Endodermal cell (in vitro differentiated cells): ENCODE data around the gene MRS2. TPM values are rescaled to one million over a fixed set of nuclear protein-coding genes. Genes with fewer than 3 reads are reported as not detected.

Experiments used
- DNase-seq: peaks from one replicate; pipeline ENCODE4 v3.0.0-alpha.2; 2017
- H3K27ac ChIP-seq: 2 replicates; pipeline ENCODE4 v1.5.1; 2013; ENCODE audit warnings: mild to moderate bottlenecking, low read depth, low read length, moderate library complexity
- H3K27me3 ChIP-seq: 2 replicates; pipeline ENCODE4 v1.6.1; 2013; ENCODE audit warnings: mild to moderate bottlenecking, low read length, moderate library complexity; ENCODE audit not compliant: insufficient read depth, control insufficient read depth, poor library complexity, severe bottlenecking
- H3K36me3 ChIP-seq: 2 replicates; pipeline ENCODE4 v1.7.0; 2013; ENCODE audit warnings: mild to moderate bottlenecking, low read length, moderate library complexity; ENCODE audit not compliant: control insufficient read depth, insufficient read depth
- H3K4me1 ChIP-seq: one replicate; pipeline ENCODE4 v1.7.0; 2013; ENCODE audit warnings: low read length; ENCODE audit not compliant: control insufficient read depth, insufficient read depth
- H3K4me3 ChIP-seq: 2 replicates; pipeline ENCODE4 v1.5.1; 2013; ENCODE audit warnings: mild to moderate bottlenecking, low read length, moderate library complexity
- H3K9ac ChIP-seq: 2 replicates; pipeline ENCODE4 v1.6.1; 2013; ENCODE audit warnings: mild to moderate bottlenecking, low read length, moderate library complexity; ENCODE audit not compliant: poor library complexity, severe bottlenecking; ENCODE audit errors: extremely low read depth
- H3K9me3 ChIP-seq: 2 replicates; pipeline ENCODE4 v1.6.1; 2013; ENCODE audit warnings: mild to moderate bottlenecking, low read length, moderate library complexity; ENCODE audit not compliant: control insufficient read depth
- H3K27ac Mint-ChIP-seq: 2 replicates; pipeline ENCODE4 v1.8.0; 2020; ENCODE audit warnings: mixed read lengths
- H3K27me3 Mint-ChIP-seq: 2 replicates; pipeline ENCODE4 v1.8.0; 2021; ENCODE audit warnings: mild to moderate bottlenecking, mixed read lengths; ENCODE audit not compliant: insufficient read depth
- H3K36me3 Mint-ChIP-seq: 2 replicates; pipeline ENCODE4 v1.8.0; 2020; ENCODE audit warnings: low read depth, mixed read lengths
- H3K4me1 Mint-ChIP-seq: 2 replicates; pipeline ENCODE4 v1.8.0; 2020; ENCODE audit warnings: mixed read lengths
- H3K4me3 Mint-ChIP-seq: 2 replicates; pipeline ENCODE4 v1.8.0; 2020; ENCODE audit warnings: mild to moderate bottlenecking, moderate library complexity, mixed read lengths
- H3K9me3 Mint-ChIP-seq: 2 replicates; pipeline ENCODE4 v1.8.0; 2020; ENCODE audit warnings: mild to moderate bottlenecking, mixed read lengths
- CTCF ChIP-seq: fragments of 200-600 bp; sonication (generic); conservative IDR thresholded peaks from 2 replicates; pipeline ENCODE4 v1.5.0; 2021; ENCODE audit warnings: antibody characterized with exemption, mild to moderate bottlenecking
- WGBS, 2 experiments: methylation state at CpG; one replicate each; pipeline versions ENCODE4 v1.1.5 to v1.1.7; 2013; ENCODE audit warnings: missing lambda C conversion rate in 2 of 2, mixed read lengths in 1 of 2; ENCODE audit not compliant: insufficient coverage in 1 of 2, insufficient read length in 1 of 2; 5-methylcytosine and 5-hydroxymethylcytosine counted together
- total RNA-seq, 2 donors: library from RNA; stranded (reverse); fragmentation: NEBNext Ultra II Directional in 1 of 2; extraction: Animal tissue kit (Norgen Biotek cat#: 25700) in 1 of 2; gene quantifications; 2 replicates in 1 of 2; 3 replicates in 1 of 2; pipeline ENCODE4 v1.2.1, GENCODE V29; 2021

The MRS2 gene
- total RNA-seq, 2 donors from 2014 or later = 45.4 to 51.8 TPM

- Mint-ChIP-seq H3K36me3 (peaks cover 35% of the 10 kb centered on the region), H3K27ac (peak overlapping the region; percentile 90), H3K4me3 (peak overlapping the region; percentile 94), H3K4me1 (peaks cover 50% of the 10 kb centered on the region), H3K9me3 (peaks cover 28% of the 10 kb centered on the region), H3K27me3 (no peaks in the 10 kb centered on the region)
- H3K27ac ChIP-seq = no peak overlapping the region
- no peaks in the 10 kb centered on the region for H3K27me3 ChIP-seq
- TF ChIP-seq CTCF = no peak
- 62 to 67% methylated on average over 3 to 4 of the region's 4 CpGs for WGBS, 2 experiments
- H3K36me3 ChIP-seq = peaks cover 21% of the 10 kb centered on the region
- H3K9me3 ChIP-seq = peaks cover 23% of the 10 kb centered on the region
- peak; percentile 68 for DNase-seq
- H3K4me3 ChIP-seq = peak overlapping the region; percentile 97
- no peaks in the 10 kb centered on the region for H3K4me1 ChIP-seq
- no peak overlapping the region for H3K9ac ChIP-seq
Measured at GRCh38 chr6:24401458-24401857, 1.3 kb upstream of the MRS2 start.

- Histone ChIP-seq H3K9me3 (peaks cover 3% of the 10 kb centered on the region), H3K9ac (peak overlapping the region; percentile 86), H3K27me3 (no peaks in the 10 kb centered on the region), H3K27ac (no peak overlapping the region), H3K36me3 (peaks cover 39% of the 10 kb centered on the region), H3K4me3 (peak overlapping the region; percentile 97), H3K4me1 (no peaks in the 10 kb centered on the region)
- H3K36me3 Mint-ChIP-seq = peaks cover 31% of the 10 kb centered on the region
- peaks cover 8% of the 10 kb centered on the region for H3K9me3 Mint-ChIP-seq
- H3K27me3 Mint-ChIP-seq = no peaks in the 10 kb centered on the region
- 3 to 12% methylated on average over 8 to 12 of the region's 12 CpGs for WGBS, 2 experiments
- H3K27ac Mint-ChIP-seq = peak overlapping the region; percentile 90
- H3K4me1 Mint-ChIP-seq = peaks cover 43% of the 10 kb centered on the region
- no peak for TF ChIP-seq CTCF
- DNase-seq = no peak
- peak overlapping the region; percentile 94 for H3K4me3 Mint-ChIP-seq
Measured at GRCh38 chr6:24403501-24403824, 727 bp downstream of the MRS2 start.

GRCh38 chr6:24405262-24405661 is 2.5 kb downstream of the MRS2 start:
- H3K9me3 ChIP-seq = no peaks in the 10 kb centered on the region
- no peak for TF ChIP-seq CTCF
- H3K27me3 ChIP-seq = no peaks in the 10 kb centered on the region
- H3K9me3 Mint-ChIP-seq = no peaks in the 10 kb centered on the region
- H3K36me3 ChIP-seq = peaks cover 57% of the 10 kb centered on the region
- 87% methylated on average over 5 of the region's 5 CpGs for WGBS, 2 experiments
- no peak overlapping the region for H3K27ac ChIP-seq
- H3K9ac ChIP-seq = no peak overlapping the region
- peaks cover 32% of the 10 kb centered on the region for H3K4me1 Mint-ChIP-seq
- peaks cover 37% of the 10 kb centered on the region for H3K36me3 Mint-ChIP-seq
- no peak overlapping the region for H3K4me3 ChIP-seq
- no peak for DNase-seq
- no peaks in the 10 kb centered on the region for H3K27me3 Mint-ChIP-seq
- peak overlapping the region; percentile 44 for H3K27ac Mint-ChIP-seq
- peak overlapping the region; percentile 21 for H3K4me3 Mint-ChIP-seq
- no peaks in the 10 kb centered on the region for H3K4me1 ChIP-seq
